Stimulated activated CD4-positive, alpha-beta T cell treated with anti-CD3 and anti-CD28 coated beads, Interleukin-4, amount 100 ng/mL, for 24 hours (primary cell): Measurements from ENCODE around the gene FBN3.

ENCODE experiments used
- DNase-seq: peaks from one replicate; pipeline ENCODE4 v3.0.0-alpha.2; 2020

Gene FBN3

GRCh38 chr19:8087876-8088275, 61.5 kb downstream of the FBN3 start:
- DNase-seq, result no peak

- no peak for DNase-seq
These were observed 62.5 kb downstream of the FBN3 start for GRCh38 chr19:8086849-8087248.

DNA sequence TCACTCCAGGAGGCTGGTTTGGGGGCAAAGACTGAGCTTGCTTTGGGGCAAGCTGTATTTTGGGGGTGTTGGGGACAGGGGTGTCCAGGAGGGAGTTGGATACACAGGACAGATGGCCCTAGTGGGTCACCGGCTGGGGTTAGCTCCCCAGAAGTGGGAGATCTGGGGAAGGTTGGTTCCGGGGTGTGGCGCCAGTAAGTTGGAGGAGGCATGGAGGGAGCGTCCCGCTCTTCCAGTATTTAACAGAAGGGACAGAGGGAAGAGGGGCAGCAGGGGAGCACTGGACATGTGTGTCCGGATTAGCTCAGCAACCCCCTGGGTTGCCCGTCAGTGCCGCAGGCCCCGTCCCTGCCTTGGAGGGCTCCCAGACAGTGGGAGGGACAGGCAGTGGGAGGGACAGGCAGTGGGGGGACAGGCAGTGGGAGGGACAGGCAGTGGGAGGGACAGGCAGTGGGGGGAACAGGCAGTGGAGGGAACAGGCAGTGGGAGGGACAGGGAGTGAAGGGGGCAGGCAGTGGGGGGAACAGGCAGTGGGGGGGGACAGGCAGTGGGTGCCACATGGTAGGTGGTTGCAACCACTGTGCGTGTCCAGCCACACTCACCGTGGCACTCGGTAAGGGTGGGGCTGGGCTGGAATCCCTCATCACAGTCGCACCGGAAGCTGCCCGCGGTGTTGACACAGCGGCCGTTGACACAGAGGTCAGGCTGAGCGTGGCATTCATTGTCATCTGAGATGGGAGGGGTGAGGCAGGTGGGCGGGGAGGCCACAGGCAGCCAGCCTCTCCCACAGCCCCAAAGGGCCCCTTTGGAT, 63.6 kb downstream of the FBN3 start:
- no peak for DNase-seq

GRCh38 chr19:8084152-8084551, 65.2 kb downstream of the FBN3 start:
- DNase-seq, result no peak

- DNase-seq, result no peak
These were observed 66.3 kb downstream of the FBN3 start for GRCh38 chr19:8083141-8083540.

DNA sequence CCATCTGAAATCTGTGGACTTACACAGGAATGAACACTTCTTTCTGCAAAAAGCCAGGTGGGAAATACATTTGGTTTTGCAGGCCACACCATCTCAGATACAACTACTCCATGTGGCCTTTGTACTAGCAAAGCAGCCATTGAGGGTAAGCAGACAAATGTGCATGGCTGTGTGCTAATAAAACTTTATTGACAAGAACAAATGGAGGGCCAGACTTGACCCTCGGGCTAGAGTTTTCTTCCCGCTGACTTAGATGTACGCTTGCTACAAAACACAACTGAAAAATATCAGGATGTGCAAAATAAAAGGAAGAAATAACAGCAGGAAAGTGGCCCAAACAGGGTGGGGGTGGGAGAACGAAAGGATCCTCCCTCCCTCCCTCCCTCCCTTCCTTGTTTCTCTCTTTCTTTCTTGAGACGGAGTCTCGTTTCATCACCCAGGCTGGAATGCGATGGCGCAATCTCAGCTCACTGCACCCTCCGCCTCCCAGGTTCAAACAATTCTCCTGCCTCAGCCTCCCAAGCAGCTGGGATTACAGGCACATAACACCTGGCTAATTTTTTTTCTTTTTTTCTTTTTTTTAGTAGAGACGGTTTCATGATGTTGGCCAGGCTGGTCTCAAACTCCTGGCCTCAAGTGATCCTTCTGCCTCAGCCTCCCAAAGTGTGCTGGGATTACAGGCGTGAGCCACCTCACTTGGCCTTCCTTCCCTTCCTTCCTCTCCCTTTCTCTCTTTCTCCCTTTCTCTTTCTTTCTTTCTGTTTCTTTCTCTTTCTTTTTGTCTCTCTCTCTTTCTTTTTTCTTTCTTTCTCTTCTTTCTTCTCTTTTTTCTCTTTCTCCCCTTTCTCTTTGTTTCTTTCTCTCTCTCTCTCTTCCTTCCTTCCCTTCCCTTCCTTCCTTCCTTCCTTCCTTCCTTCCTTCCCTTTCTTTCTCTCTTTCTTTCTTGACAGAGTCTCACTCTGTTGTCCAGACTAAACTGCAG, 67.5 kb downstream of the FBN3 start:
- no peak for DNase-seq

GRCh38 chr19:8080832-8081231, 68.6 kb downstream of the FBN3 start:
- no peak for DNase-seq

- DNase-seq, result no peak
These were observed 69.4 kb downstream of the FBN3 start for GRCh38 chr19:8079988-8080387.

DNA sequence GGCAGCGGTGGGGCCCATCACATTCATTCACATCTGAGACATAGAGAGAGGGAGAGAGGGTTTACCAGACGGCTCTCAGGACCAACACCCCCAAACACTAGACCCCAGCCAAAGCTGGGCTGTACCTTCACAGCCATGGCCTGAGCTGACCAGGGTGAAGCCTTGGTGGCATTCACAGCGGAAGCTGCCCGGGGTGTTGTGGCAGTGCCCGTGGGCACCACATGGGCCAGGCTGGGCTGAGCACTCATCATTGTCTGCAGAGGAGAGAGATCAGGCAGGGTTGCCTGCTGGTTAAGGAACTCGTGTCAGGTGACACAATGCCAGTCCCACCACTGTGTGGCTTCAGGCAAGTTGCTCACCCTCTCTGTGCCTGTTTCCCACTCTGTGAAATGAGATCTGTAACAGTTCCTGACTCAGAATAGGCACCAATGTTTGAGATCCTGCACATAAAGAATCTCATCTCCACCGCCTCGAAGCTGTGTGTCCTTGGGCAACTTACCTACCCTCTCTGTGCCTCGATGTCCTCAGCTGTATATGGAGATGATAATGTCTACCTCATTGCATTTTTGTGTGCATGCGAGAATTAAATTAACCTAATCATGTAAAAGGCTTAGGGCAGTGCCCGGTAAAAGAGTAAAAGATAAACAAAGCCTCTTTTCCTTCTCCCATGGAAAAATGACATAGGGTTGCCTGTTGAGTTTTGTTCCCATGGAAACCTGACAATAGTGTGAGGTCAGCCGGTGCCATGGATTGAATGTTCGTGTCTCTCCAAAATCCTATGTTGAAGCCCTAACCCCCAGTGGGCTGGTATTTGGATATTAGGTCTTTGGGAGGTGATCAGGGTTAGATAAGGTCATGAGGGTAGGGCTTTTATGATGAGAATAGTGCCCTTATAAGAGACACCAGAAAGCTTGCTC, 74.0 kb downstream of the FBN3 start:
- DNase-seq, result no peak

GRCh38 chr19:8074501-8074900, 74.9 kb downstream of the FBN3 start:
- DNase-seq, result no peak

DNA sequence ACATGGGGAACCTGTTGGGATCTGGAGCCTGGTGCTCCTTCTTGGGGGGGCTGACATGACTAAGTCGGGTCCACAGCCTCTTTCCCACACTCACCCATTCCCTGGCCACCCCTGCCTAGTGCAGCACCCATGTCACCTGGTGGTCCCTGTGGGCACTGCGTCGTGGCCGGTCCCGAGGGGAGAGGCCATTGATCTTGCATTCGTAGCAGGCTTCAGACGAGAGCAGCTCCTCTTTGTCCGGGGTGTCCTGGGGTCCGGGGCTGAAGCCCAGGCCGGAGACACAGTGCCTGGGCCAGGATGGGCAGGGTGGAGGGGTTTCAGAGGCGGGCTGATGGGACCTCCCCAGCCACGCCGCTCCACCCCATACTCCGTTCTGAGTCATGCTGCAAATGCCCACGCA, 77.5 kb downstream of the FBN3 start:
- no peak for DNase-seq

DNA sequence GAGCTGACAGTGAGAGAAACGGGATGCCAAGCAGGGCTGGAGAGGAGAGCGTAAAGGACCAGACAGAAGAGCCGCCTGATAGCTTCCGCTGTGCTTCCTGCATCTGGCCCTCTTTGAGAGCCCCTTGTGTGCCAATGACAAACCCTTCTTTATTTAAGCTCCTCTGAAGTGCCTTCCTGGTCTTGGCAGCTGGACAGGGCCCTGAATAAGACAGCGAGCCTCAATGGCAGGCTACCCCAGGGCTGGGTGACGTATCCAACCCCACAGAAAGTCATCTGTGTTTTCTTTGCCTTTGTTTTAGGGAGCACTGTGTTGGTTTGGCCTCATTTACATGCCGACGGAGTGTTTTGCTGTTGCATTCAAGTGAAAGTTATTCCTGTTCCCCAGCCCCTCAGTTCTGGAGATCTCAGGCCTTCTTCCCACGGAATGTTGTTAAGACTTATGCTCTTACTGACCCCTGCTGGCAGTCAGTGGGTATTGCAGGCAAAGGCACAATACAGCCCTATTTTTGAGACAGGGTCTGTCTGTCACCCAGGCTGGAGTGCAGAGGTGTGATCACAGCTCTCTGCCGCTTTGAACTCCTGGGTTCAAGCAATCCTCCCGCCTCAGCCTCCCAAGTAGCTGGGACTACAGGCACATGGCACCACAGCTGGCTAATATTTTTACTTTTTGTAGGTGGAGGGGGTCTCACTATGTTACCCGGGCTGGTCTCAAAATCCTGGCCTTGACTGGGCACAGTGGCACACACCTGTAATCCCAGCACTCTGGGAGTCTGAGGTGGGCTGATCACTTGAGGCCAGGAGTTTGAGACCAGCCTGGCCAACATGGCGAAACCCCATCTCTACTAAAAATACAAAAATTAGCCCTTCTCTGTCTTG, 80.1 kb downstream of the FBN3 start:
- DNase-seq, result peak; percentile 8

- no peak for DNase-seq
These were observed 83.5 kb downstream of the FBN3 start for GRCh38 chr19:8065875-8066261.

- no peak for DNase-seq
These were observed 84.2 kb downstream of the FBN3 start for GRCh38 chr19:8064911-8065874.

DNA sequence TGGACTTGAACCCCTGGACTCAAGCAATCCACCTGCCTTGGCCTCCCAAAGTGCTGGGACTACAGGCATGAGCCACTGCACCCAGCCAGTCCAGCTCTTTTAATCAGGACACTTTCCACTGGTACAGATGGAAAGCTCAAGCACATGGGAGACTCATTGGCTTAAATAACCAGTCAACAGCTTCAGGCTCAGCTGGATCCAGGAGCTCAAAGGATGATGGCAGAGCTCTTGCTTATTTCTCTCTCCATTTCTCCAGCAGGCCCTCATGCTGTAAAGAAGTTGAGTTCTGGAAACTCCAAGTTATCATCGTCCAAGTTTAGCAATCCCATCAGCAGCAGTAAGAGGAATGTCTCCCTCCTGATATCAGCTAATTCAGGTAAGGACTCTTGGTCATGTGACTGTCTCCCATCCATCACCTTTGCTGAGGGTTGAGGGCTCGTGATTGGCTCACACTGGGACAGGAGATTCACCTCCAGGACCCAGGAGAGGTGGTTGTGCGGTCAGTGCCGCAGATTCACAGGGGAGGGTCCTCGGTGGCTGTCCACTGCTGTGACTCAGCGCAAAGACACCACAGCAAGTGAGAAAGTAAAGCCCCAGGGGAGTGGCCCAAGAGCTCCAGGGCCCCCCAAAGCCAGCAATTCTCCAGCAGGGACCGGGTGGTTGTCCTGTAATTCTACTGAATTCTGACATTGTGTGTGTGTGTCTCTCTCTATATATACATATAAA, 91.7 kb downstream of the FBN3 start:
- DNase-seq, result no peak

DNA sequence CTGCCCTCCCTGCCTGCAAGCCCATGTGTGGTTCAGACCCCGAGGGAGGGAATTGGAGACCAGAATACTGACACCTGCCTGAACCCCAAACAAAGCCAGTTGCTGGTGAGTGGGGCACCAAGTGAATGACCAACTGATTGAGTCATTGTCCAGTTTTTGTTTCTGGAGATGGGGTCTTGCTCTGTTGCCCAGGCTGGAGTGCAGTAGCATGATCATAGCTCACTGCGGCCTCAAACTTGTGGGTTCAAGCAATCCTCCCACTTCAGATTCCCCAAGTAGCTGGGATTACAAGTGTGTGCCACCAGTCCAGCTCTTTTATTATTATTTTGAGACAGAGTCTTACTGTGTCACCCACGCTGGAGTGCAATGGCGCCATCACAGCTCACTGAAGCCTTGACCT, 92.9 kb downstream of the FBN3 start:
- DNase-seq, result no peak

DNA sequence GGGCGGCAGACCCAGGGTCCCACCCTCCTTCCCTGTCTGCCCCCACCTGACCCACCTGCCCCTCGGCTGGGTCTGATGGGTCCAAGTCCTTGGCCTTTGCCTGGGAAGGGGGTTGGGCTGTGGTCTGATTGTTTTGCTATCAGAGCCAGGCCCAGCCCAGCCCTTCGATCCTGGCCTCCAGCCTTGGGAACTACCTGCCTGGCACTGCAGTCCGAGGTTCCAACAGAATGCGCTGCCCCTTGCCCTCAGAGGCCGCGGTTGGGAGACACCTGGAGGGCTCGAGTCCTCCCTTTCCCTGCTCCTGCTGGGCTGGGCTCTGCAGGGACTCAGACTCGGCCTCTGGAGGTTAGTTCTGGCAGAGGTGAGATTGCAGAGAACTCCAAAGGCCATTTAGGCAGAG, 95.2 kb downstream of the FBN3 start:
- DNase-seq, result no peak

DNA sequence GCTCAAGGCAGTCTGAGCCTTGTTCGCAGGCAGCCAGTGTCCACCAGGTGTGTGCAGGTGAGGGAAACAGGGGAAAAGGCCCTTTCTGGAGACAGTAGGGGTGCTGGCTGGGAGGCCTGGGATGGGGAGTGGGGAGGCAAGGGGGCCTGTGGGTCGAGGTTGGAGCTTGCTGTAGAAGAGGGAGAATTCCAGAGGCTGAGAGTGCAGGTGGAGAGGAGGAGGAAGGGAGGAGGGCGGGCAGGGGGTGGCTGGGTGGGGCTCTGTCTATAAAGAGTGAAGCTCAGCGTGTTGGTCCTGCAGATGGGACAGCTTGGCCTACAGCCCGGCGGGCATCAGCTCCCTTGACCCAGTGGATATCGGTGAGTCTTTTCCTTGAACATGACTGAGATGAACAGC, 96.9 kb downstream of the FBN3 start, which contains the start of gene CCL25:
Gene CCL25 (plus strand): TSS at position 297 of the 396 bp plus-strand sequence. CDS start 290 bp downstream, outside the sequence.
- DNase-seq, result no peak

DNA sequence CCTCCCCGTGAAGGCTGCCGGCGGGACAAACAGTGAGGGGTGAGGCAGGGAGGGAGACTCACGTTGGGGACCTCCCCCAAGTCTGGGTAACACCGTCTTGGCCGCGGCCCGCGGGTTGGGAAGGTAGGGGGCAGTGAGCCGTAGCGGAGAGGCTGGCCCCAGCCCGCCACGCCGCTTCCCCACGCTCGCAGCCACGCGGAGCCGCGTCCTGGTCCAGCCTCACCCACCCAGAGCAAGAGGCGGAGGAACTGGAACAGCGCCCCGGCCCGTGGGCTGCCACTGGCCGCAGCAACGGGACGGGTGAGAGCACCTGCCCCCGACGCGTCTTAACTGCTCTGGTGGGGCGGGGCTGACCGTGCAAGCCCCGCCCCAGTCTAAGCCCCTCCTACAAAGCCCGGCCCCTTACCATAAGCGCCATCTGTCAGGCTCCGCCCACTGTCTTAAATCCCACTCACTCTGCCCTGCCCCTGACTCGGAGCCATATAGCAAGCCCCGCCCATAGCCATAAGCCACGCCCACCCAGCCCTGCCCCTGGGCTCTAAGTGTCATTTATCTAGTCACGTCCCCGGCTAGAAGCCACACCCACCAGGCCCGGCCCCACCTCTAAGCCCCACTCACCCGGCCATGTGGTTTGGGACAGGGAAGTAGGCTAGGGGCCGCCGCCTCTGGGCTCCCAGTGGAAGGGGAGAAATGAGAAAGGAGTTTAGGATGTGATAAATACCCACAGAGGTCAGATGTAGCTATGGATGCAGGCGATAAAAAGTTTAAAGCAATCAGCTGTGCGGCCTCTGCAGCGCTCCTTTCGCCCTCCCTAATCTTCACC, 98.9 kb downstream of the FBN3 start:
- DNase-seq, result peak; percentile 90
